OCI-LY3 (cell line): Measurements from ENCODE around the gene TECTA.

ENCODE experiments used
- H2AFZ ChIP-seq: fragments of 200-600, 300-600 bp; shearing (Covaris generic); 2 replicates; pipeline ENCODE4 v1.6.0; 2014; ENCODE audit warnings: antibody characterized with exemption, low read depth, low read length
- H3K27ac ChIP-seq: fragments of 200-600, 300-600 bp; sonication (generic); 2 replicates; pipeline ENCODE4 v1.5.1; 2014; ENCODE audit warnings: mild to moderate bottlenecking, low read length, moderate library complexity, mixed read lengths
- H3K27me3 ChIP-seq: fragments of 200-600, 300-600 bp; sonication (generic); 2 replicates; pipeline ENCODE4 v1.6.1; 2014; ENCODE audit warnings: low read depth, low read length, mixed read lengths
- H3K36me3 ChIP-seq: fragments of 200-600, 300-600 bp; sonication (generic); replicated peaks from 2 replicates; pipeline ENCODE3; 2014; ENCODE audit warnings: low read depth, low read length, mixed read lengths
- H3K4me1 ChIP-seq: fragments of 300-600, 200-600 bp; sonication (generic); 2 replicates; pipeline ENCODE4 v1.6.1; 2014; ENCODE audit warnings: low read length, mixed read lengths
- H3K4me2 ChIP-seq: fragments of 200-600, 300-600 bp; sonication (generic); 2 replicates; pipeline ENCODE4 v1.6.1; 2014; ENCODE audit warnings: low read length, mixed read lengths
- H3K4me3 ChIP-seq: fragments of 300-600, 200-600 bp; sonication (generic); 2 replicates; pipeline ENCODE4 v1.5.1; 2014; ENCODE audit warnings: antibody characterized with exemption, mild to moderate bottlenecking, low read length, moderate library complexity
- H3K79me2 ChIP-seq: fragments of 300-600, 200-600 bp; shearing (Covaris generic); 2 replicates; pipeline ENCODE4 v1.6.1; 2014; ENCODE audit warnings: mild to moderate bottlenecking, low read length, mixed read lengths
- H3K9ac ChIP-seq: fragments of 300-600, 200-600 bp; shearing (Covaris generic); 2 replicates; pipeline ENCODE4 v1.6.0; 2014; ENCODE audit warnings: mild to moderate bottlenecking, low read length, moderate library complexity
- H3K9me3 ChIP-seq: fragments of 200-600, 300-600 bp; shearing (Covaris generic); 2 replicates; pipeline ENCODE4 v1.6.1; 2014; ENCODE audit warnings: low read length, mixed read lengths; ENCODE audit not compliant: insufficient read depth
- H4K20me1 ChIP-seq: fragments of 200-600, 300-600 bp; sonication (generic); 2 replicates; pipeline ENCODE4 v1.6.1; 2016; ENCODE audit warnings: low read length, mixed read lengths; ENCODE audit not compliant: insufficient read depth
- EZH2phosphoT487 ChIP-seq: fragments of 200-600 bp; shearing (Covaris generic); IDR thresholded peaks from 2 replicates; pipeline ENCODE4 v1.6.1; 2018; ENCODE audit warnings: antibody characterized with exemption, mixed run types, low read depth
- TF ChIP-seq, protein P1 (sequence below): fragments of 200-600, 300-600 bp; sonication (generic); IDR thresholded peaks from 2 replicates; pipeline ENCODE4 v1.5.1; 2014; ENCODE audit warnings: antibody characterized with exemption, low read length, low read depth

TECTA gene

DNA sequence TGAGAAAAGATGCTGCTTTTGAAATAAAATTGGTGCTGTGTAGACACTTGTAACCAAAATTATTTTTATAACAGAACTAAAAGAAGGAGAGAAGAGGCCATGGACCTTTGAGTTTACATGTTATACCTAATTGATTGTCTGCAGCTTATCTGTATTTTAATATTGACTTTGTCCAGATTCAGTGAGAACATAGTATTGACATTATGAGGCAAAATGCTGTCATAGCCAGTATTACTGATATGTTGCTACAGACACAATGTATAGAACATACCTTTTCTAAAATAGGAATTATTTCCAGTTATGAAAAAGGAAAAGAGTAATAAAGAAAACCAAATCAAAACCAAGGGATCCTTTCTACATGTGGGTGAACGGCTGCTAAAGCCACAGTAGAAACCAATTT, 11.5 kb upstream of the TECTA start:
- Histone ChIP-seq H4K20me1 (no peaks in the 10 kb centered on the region), H3K36me3 (peaks cover 8% of the 10 kb centered on the region), H3K9me3 (no peaks in the 10 kb centered on the region), H3K79me2 (no peaks in the 10 kb centered on the region), H3K4me2 (no peak overlapping the region), H3K27me3 (no peaks in the 10 kb centered on the region), H3K4me3 (no peak overlapping the region), H3K27ac (no peak overlapping the region), H2AFZ (no peak overlapping the region), H3K9ac (no peak overlapping the region), H3K4me1 (peaks cover 14% of the 10 kb centered on the region)
- TF ChIP-seq, protein P1, sequence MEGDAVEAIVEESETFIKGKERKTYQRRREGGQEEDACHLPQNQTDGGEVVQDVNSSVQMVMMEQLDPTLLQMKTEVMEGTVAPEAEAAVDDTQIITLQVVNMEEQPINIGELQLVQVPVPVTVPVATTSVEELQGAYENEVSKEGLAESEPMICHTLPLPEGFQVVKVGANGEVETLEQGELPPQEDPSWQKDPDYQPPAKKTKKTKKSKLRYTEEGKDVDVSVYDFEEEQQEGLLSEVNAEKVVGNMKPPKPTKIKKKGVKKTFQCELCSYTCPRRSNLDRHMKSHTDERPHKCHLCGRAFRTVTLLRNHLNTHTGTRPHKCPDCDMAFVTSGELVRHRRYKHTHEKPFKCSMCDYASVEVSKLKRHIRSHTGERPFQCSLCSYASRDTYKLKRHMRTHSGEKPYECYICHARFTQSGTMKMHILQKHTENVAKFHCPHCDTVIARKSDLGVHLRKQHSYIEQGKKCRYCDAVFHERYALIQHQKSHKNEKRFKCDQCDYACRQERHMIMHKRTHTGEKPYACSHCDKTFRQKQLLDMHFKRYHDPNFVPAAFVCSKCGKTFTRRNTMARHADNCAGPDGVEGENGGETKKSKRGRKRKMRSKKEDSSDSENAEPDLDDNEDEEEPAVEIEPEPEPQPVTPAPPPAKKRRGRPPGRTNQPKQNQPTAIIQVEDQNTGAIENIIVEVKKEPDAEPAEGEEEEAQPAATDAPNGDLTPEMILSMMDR = no peak
- no peak for TF ChIP-seq EZH2phosphoT487

DNA sequence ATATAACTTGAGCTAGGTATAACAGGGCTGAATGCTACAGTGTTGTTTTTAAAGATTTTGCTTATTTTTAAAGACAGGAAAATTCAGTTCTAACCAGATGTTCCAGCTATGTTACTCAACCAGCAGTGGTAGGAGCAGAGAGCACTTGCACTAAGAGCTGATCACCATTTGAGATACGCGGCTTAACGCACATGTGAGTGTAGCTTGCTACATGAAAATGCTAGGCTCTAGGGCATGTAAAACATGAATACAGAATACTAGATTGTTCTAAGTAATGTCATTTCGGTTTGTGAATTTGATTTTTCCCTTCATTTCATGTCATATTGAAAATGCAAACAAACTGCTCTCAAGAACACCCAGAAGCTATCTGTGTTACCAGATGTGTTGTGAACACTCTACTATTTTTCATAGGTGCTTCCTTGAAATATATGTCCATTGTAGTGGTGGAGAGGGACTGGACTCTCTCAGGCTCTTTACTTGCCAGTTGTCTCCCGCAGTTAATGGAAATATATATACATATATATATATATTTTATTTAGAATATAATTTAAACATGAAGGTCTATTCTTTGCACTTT, 10.8 kb upstream of the TECTA start:
- Histone ChIP-seq H3K36me3 (peaks cover 8% of the 10 kb centered on the region), H3K9me3 (no peaks in the 10 kb centered on the region), H3K27me3 (no peaks in the 10 kb centered on the region), H3K27ac (no peak overlapping the region), H3K79me2 (no peaks in the 10 kb centered on the region), H2AFZ (no peak overlapping the region), H3K4me1 (peaks cover 14% of the 10 kb centered on the region), H3K9ac (no peak overlapping the region), H3K4me2 (no peak overlapping the region), H4K20me1 (no peaks in the 10 kb centered on the region), H3K4me3 (no peak overlapping the region)
- TF ChIP-seq, protein P1 = no peak
- TF ChIP-seq EZH2phosphoT487 = no peak

DNA sequence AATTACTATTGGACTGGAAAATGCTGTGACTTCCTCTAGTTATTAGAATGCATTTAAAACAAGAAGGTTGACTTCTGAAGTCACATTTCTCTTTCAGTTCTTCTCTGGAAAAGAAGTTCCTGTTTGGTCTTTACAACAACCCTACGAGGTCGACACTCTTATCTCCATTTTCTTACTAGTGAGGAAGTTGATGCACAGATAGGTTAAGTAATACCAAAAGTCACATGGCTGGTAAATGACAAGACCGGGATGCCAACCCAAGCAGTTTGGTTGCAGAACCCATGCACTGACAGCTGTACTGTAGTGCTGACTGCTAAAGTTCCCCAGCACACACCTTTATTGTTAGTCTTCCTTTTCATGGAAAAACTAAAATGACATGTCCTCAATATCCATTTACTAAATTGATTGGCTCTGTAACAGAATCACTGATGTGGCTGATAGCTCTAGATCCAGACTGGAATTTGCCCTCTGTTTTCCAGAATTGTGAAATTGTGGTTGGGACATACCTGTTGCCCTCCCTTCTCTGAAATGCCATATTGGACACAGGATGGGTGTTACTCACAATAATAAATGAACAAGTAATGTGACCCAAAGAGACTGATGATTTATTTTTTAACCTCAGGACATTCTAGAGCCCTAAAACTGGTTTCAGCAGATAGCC, 9.4 kb upstream of the TECTA start:
- Histone ChIP-seq H3K9me3 (no peaks in the 10 kb centered on the region), H3K4me3 (peak overlapping the region; percentile 2), H3K79me2 (no peaks in the 10 kb centered on the region), H3K4me1 (peaks cover 14% of the 10 kb centered on the region), H3K9ac (no peak overlapping the region), H4K20me1 (no peaks in the 10 kb centered on the region), H3K27ac (peak overlapping the region; percentile 54), H3K27me3 (no peaks in the 10 kb centered on the region), H3K4me2 (peak overlapping the region; percentile 51), H3K36me3 (peaks cover 8% of the 10 kb centered on the region), H2AFZ (no peak overlapping the region)
- no peak for TF ChIP-seq EZH2phosphoT487
- TF ChIP-seq, protein P1 = no peak

DNA sequence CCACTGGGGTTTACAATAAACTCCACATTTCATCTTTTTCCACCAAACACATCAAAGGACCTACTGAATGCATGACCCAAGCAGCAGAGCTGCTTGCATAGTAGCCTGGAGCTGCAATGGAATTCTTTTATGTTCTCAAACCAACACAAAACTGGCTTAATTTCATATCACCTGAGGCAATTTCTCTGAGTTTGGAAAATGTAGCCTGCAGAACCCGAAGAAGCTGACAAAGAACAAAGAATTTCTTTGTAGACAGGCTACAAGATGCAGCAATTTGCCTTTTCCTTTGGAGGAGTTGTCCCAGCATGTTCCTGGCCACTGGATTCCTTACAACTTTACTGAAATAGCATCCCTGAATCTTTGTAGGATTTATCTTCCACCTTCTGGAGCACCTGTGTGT, 5.5 kb upstream of the TECTA start:
- Histone ChIP-seq H3K36me3 (no peaks in the 10 kb centered on the region), H4K20me1 (no peaks in the 10 kb centered on the region), H2AFZ (no peak overlapping the region), H3K9me3 (no peaks in the 10 kb centered on the region), H3K27me3 (peaks cover 1% of the 10 kb centered on the region; the same call in 1 of the 2 replicates), H3K27ac (no peak overlapping the region), H3K4me1 (peaks cover 14% of the 10 kb centered on the region), H3K4me2 (no peak overlapping the region), H3K4me3 (no peak overlapping the region), H3K9ac (no peak overlapping the region), H3K79me2 (no peaks in the 10 kb centered on the region)
- no peak for TF ChIP-seq EZH2phosphoT487
- TF ChIP-seq, protein P1 = no peak
